ENCODE data around the gene ARAF.

DNA sequence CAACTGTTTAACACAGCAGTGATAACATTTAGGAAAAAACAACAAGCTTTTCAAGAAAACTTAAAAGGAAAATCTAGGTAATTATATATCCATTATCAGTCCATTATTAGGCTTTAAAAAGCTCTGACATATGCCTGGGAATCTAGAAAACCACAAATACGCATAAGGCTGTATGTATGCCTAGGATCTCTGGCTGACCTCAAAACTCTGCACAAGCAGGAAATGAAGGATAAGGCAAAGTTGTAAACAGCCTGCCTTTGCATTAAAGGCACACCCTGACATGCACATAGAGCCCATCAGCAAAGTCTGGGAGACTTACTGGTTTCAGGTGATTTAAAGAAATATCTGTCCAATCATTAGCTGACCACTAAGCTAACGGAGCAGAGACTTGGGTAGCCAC is 35.3 kb downstream of the ARAF start:
- TF ChIP-seq, protein P1, sequence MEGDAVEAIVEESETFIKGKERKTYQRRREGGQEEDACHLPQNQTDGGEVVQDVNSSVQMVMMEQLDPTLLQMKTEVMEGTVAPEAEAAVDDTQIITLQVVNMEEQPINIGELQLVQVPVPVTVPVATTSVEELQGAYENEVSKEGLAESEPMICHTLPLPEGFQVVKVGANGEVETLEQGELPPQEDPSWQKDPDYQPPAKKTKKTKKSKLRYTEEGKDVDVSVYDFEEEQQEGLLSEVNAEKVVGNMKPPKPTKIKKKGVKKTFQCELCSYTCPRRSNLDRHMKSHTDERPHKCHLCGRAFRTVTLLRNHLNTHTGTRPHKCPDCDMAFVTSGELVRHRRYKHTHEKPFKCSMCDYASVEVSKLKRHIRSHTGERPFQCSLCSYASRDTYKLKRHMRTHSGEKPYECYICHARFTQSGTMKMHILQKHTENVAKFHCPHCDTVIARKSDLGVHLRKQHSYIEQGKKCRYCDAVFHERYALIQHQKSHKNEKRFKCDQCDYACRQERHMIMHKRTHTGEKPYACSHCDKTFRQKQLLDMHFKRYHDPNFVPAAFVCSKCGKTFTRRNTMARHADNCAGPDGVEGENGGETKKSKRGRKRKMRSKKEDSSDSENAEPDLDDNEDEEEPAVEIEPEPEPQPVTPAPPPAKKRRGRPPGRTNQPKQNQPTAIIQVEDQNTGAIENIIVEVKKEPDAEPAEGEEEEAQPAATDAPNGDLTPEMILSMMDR (conservative IDR thresholded peaks at IDR 0.05; ENCODE audit: low read depth, low read length), result no peak
- TF ChIP-seq EZH2 (IDR thresholded peaks at IDR 0.05; ENCODE audit: borderline replicate concordance, low read depth, low read length, poor library complexity, severe bottlenecking), result no peak
